Measurements from ENCODE around the gene RND1. TPM values are rescaled to one million over a fixed set of nuclear protein-coding genes. Genes with fewer than 3 reads are reported as not detected.

Gene RND1
- polyA plus RNA-seq, 1 donor (not counting 4 experiments of a cell fraction or from before 2014, with no cell fraction given): 0.16 TPM

GRCh38 chr12:48838048-48838447 lies 27.6 kb downstream of the RND1 start:
- Histone ChIP-seq H3K4me2 (ENCODE audit: control insufficient read depth, extremely low read depth, insufficient read depth, low read depth, low read length) (no peak overlapping the region), H3K36me3 (ENCODE audit: control insufficient read depth in 2 of 2, extremely low read depth in 1 of 2, insufficient read depth in 2 of 2, low read length in 2 of 2) (peaks cover 38 to 45% of the 10 kb centered on the region in 2 experiments), H4K20me1 (ENCODE audit: control insufficient read depth, extremely low read depth, insufficient read depth, low read length) (no peaks in the 10 kb centered on the region), H3K27me3 (ENCODE audit: control insufficient read depth, extremely low read depth, insufficient read depth, low read length) (no peaks in the 10 kb centered on the region), H3K9ac (ENCODE audit: control insufficient read depth, extremely low read depth, insufficient read depth, low read length) (no peak overlapping the region), H3K9me3 (ENCODE audit: control insufficient read depth, low read depth, low read length) (no peaks in the 10 kb centered on the region), H2AFZ (ENCODE audit: control insufficient read depth, low read length) (no peak overlapping the region), H3K4me3 (ENCODE audit: control insufficient read depth in 2 of 3, extremely low read depth in 1 of 3, insufficient read depth in 2 of 3, low read depth in 1 of 3, low read length in 3 of 3) (no peak overlapping the region), H3K79me2 (ENCODE audit: control insufficient read depth, insufficient read depth, low read length) (no peaks in the 10 kb centered on the region), H3K27ac (ENCODE audit: control insufficient read depth, insufficient read depth, low read length) (no peak overlapping the region), H3K4me1 (ENCODE audit: control insufficient read depth, extremely low read depth, insufficient read depth, low read length) (no peaks in the 10 kb centered on the region), H3K9me1 (ENCODE audit: control insufficient read depth, extremely low read depth, insufficient read depth, low read length) (no peaks in the 10 kb centered on the region)
- dilution Hi-C loops (cut with MboI; ENCODE audit: extremely low pct_ligation_motif_present, low sequenced_read_pairs): no loop called here
- no peak for FAIRE-seq
- DNase-seq (ENCODE audit: low read depth, low spot score): no peak
- TF ChIP-seq EZH2 (IDR thresholded peaks at IDR 0.05; ENCODE audit: low read length) (no peak), CTCF (optimal IDR thresholded peaks at IDR 0.05 in 1 of 3, IDR thresholded peaks at IDR 0.05 in 1 of 3, conservative IDR thresholded peaks at IDR 0.05 in 1 of 3; ENCODE audit: extremely low read depth in 1 of 3, insufficient read depth in 2 of 3, low read length in 3 of 3) (no peak)

- Histone ChIP-seq H4K20me1 (ENCODE audit: control insufficient read depth, extremely low read depth, insufficient read depth, low read length) (peaks cover 7% of the 10 kb centered on the region), H3K27me3 (ENCODE audit: control insufficient read depth, extremely low read depth, insufficient read depth, low read length) (no peaks in the 10 kb centered on the region), H3K9ac (ENCODE audit: control insufficient read depth, extremely low read depth, insufficient read depth, low read length) (no peak overlapping the region), H3K36me3 (ENCODE audit: control insufficient read depth in 2 of 2, extremely low read depth in 1 of 2, insufficient read depth in 2 of 2, low read length in 2 of 2) (peaks cover 50 to 69% of the 10 kb centered on the region in 2 experiments), H3K4me1 (ENCODE audit: control insufficient read depth, extremely low read depth, insufficient read depth, low read length) (no peaks in the 10 kb centered on the region), H3K9me1 (ENCODE audit: control insufficient read depth, extremely low read depth, insufficient read depth, low read length) (no peaks in the 10 kb centered on the region), H3K4me2 (ENCODE audit: control insufficient read depth, extremely low read depth, insufficient read depth, low read depth, low read length) (no peak overlapping the region), H3K79me2 (ENCODE audit: control insufficient read depth, insufficient read depth, low read length) (no peaks in the 10 kb centered on the region), H3K27ac (ENCODE audit: control insufficient read depth, insufficient read depth, low read length) (no peak overlapping the region), H2AFZ (ENCODE audit: control insufficient read depth, low read length) (no peak overlapping the region), H3K9me3 (ENCODE audit: control insufficient read depth, low read depth, low read length) (no peaks in the 10 kb centered on the region), H3K4me3 (ENCODE audit: control insufficient read depth in 2 of 3, extremely low read depth in 1 of 3, insufficient read depth in 2 of 3, low read depth in 1 of 3, low read length in 3 of 3) (no peak overlapping the region)
- dilution Hi-C loops (cut with MboI; ENCODE audit: extremely low pct_ligation_motif_present, low sequenced_read_pairs): no loop called here
- FAIRE-seq (no peak), DNase-seq (ENCODE audit: low read depth, low spot score) (no peak)
- TF ChIP-seq CTCF (optimal IDR thresholded peaks at IDR 0.05 in 1 of 3, IDR thresholded peaks at IDR 0.05 in 1 of 3, conservative IDR thresholded peaks at IDR 0.05 in 1 of 3; ENCODE audit: extremely low read depth in 1 of 3, insufficient read depth in 2 of 3, low read length in 3 of 3) (no peak), EZH2 (IDR thresholded peaks at IDR 0.05; ENCODE audit: low read length) (no peak)
These were observed 33.2 kb downstream of the RND1 start for GRCh38 chr12:48832321-48833060.

Measured in keratinocyte (primary cell).